K562 (cell line): Measurements from ENCODE around the gene MTHFR. TPM values are rescaled to one million over a fixed set of nuclear protein-coding genes. Genes with fewer than 3 reads are reported as not detected.

Experiments used
- BDP1 ChIP-seq: IDR thresholded peaks from 3 replicates; pipeline ENCODE4 v1.6.1; 2011; ENCODE audit not compliant: insufficient read length, insufficient read depth
- BRD9 ChIP-seq: fragments of 450-650 bp; IDR thresholded peaks from 2 replicates; pipeline ENCODE4 v1.6.1; 2018; ENCODE audit warnings: low read depth; ENCODE audit not compliant: partially characterized antibody
- RBM15 ChIP-seq: fragments of 200-400 bp; formaldehyde crosslinking; IDR thresholded peaks from 2 replicates; pipeline ENCODE4 v1.6.1; 2018; ENCODE audit warnings: mild to moderate bottlenecking, low read length, moderate library complexity; ENCODE audit not compliant: insufficient read depth
- SIX5 ChIP-seq, 2 experiments: IDR thresholded peaks; 2 replicates each; pipeline ENCODE4 v1.6.1; 2011; ENCODE audit warnings: low read length in 2 of 2, borderline replicate concordance in 1 of 2, low read depth in 1 of 2, mild to moderate bottlenecking in 1 of 2, moderate library complexity in 1 of 2; ENCODE audit not compliant: insufficient read depth in 1 of 2
- SREBF1 ChIP-seq: fragments of 150-350 bp; IDR thresholded peaks from 2 replicates; pipeline ENCODE4 v1.6.1; 2014; ENCODE audit warnings: antibody characterized with exemption, low read depth, low read length, borderline replicate concordance
- ZNF830 ChIP-seq: fragments of 250-450 bp; sonication (Bioruptor Pico); IDR thresholded peaks from 2 replicates; pipeline ENCODE4 v1.5.0; 2021; ENCODE audit warnings: mild to moderate bottlenecking
- polyA plus RNA-seq, 8 experiments: library from polyadenylated mRNA; depleted of rRNA in 4 of 8; stranded (reverse) in 5 of 8; unstranded in 3 of 8; fragments of >200 nt; fragmentation: Nextera tagmentation in 2 of 8; fragmentation: Illumina TruSeq in 1 of 8; extraction: Ambion mirVana in 2 of 8; extraction: Trizol in 1 of 8; gene quantifications; 2 replicates each; pipeline versions ENCODE4 v1.2.1 to v1.2.3, GENCODE V29; 2011 to 2014; ENCODE audit warnings: inconsistent platforms in 1 of 8, missing spikeins in 1 of 8
- total RNA-seq, 7 experiments: library from RNA; depleted of rRNA in 6 of 7; stranded (reverse); fragments of >200 nt in 6 of 7; fragmentation: Illumina TruSeq in 2 of 7; extraction: Trizol in 2 of 7; gene quantifications; 2 replicates each; pipeline versions ENCODE4 v1.2.1 to v1.2.3, GENCODE V29; 2011 to 2021; ENCODE audit warnings: low replicate concordance in 1 of 7
- TF ChIP-seq, protein P1 (sequence below): fragments of 450-650 bp; IDR thresholded peaks from 2 replicates; pipeline ENCODE4 v1.6.1; 2017; ENCODE audit warnings: antibody characterized with exemption, mild to moderate bottlenecking
- TF ChIP-seq, protein P2 (sequence below): fragments of 250-450 bp; sonication (Bioruptor Pico); IDR thresholded peaks from 2 replicates; pipeline ENCODE4 v1.8.0; 2022; ENCODE audit warnings: inconsistent platforms

MTHFR gene
- total and polyA plus RNA-seq, 9 of the 15 experiments (the other 6 are each of a cell fraction or from before 2014, with no cell fraction given): 5.0 to 104 (median 62.6) TPM

DNA sequence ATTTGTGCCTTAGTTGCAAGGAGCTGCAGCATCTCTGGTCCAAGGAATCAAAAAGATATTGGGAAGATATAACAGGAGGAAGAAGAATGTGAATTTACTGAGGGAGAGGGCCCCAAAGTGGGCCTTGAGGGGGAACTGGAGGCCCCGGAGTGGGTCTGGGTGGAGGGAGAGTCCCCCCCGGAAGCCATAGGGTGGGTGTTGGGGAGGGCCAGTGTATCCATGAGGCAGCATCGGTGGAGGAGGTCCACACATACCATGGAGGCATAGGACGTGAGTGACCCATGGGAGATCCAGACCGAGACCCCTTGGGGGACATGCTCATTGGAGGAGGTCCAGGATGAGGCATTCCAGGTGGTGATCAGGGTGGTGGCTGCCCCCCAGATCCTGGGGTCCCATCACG lies 44.5 kb downstream of the MTHFR start (continued):
- TF ChIP-seq, protein P1, sequence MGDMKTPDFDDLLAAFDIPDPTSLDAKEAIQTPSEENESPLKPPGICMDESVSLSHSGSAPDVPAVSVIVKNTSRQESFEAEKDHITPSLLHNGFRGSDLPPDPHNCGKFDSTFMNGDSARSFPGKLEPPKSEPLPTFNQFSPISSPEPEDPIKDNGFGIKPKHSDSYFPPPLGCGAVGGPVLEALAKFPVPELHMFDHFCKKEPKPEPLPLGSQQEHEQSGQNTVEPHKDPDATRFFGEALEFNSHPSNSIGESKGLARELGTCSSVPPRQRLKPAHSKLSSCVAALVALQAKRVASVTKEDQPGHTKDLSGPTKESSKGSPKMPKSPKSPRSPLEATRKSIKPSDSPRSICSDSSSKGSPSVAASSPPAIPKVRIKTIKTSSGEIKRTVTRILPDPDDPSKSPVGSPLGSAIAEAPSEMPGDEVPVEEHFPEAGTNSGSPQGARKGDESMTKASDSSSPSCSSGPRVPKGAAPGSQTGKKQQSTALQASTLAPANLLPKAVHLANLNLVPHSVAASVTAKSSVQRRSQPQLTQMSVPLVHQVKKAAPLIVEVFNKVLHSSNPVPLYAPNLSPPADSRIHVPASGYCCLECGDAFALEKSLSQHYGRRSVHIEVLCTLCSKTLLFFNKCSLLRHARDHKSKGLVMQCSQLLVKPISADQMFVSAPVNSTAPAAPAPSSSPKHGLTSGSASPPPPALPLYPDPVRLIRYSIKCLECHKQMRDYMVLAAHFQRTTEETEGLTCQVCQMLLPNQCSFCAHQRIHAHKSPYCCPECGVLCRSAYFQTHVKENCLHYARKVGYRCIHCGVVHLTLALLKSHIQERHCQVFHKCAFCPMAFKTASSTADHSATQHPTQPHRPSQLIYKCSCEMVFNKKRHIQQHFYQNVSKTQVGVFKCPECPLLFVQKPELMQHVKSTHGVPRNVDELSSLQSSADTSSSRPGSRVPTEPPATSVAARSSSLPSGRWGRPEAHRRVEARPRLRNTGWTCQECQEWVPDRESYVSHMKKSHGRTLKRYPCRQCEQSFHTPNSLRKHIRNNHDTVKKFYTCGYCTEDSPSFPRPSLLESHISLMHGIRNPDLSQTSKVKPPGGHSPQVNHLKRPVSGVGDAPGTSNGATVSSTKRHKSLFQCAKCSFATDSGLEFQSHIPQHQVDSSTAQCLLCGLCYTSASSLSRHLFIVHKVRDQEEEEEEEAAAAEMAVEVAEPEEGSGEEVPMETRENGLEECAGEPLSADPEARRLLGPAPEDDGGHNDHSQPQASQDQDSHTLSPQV: no peak
- TF ChIP-seq SREBF1 (no peak), SIX5 (IDR thresholded peaks at IDR 0.05; ENCODE audit: borderline replicate concordance in 1 of 2, insufficient read depth in 1 of 2, low read depth in 1 of 2, low read length in 2 of 2) (no peak), BDP1 (no peak), ZNF830 (CRISPR knock-in tag) (no peak), RBM15 (no peak), BRD9 (no peak)
- TF ChIP-seq, protein P2, sequence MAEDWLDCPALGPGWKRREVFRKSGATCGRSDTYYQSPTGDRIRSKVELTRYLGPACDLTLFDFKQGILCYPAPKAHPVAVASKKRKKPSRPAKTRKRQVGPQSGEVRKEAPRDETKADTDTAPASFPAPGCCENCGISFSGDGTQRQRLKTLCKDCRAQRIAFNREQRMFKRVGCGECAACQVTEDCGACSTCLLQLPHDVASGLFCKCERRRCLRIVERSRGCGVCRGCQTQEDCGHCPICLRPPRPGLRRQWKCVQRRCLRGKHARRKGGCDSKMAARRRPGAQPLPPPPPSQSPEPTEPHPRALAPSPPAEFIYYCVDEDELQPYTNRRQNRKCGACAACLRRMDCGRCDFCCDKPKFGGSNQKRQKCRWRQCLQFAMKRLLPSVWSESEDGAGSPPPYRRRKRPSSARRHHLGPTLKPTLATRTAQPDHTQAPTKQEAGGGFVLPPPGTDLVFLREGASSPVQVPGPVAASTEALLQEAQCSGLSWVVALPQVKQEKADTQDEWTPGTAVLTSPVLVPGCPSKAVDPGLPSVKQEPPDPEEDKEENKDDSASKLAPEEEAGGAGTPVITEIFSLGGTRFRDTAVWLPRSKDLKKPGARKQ (CRISPR knock-in tag): no peak
